H1 (cell line): ENCODE results near the gene RIN3. TPM values are rescaled to one million over a fixed set of nuclear protein-coding genes. Genes with fewer than 3 reads are reported as not detected.

Experiments used
- polyA plus RNA-seq, 7 experiments: library from polyadenylated mRNA; depleted of rRNA in 3 of 7; stranded (reverse) in 5 of 7; unstranded in 2 of 7; fragments of >200 nt in 5 of 7; fragments of 200-250 nt in 2 of 7; gene quantifications; 1 replicate in 5 of 7; 2 replicates in 1 of 7; 4 replicates in 1 of 7; pipeline versions ENCODE4 v1.2.1 to v1.2.3, GENCODE V29; 2011 to 2013; ENCODE audit warnings: missing spikeins in 2 of 7, mixed read lengths in 2 of 7
- total RNA-seq: library from RNA; stranded (reverse); fragmentation: NEBNext Ultra II Directional; extraction: Animal tissue kit (Norgen Biotek cat#: 25700); gene quantifications from 2 replicates; pipeline ENCODE4 v1.2.1, GENCODE V29; 2021
- TF ChIP-seq, protein P1 (sequence below): IDR thresholded peaks from 2 replicates; pipeline ENCODE4 v1.6.1; 2011; ENCODE audit warnings: low read depth, mild to moderate bottlenecking, low read length; ENCODE audit not compliant: insufficient read depth

Gene RIN3
- total and polyA plus RNA-seq, 2 of the 8 experiments (the other 6 are each of a cell fraction or from before 2014, with no cell fraction given), result 0.59 to 1.5 TPM

DNA sequence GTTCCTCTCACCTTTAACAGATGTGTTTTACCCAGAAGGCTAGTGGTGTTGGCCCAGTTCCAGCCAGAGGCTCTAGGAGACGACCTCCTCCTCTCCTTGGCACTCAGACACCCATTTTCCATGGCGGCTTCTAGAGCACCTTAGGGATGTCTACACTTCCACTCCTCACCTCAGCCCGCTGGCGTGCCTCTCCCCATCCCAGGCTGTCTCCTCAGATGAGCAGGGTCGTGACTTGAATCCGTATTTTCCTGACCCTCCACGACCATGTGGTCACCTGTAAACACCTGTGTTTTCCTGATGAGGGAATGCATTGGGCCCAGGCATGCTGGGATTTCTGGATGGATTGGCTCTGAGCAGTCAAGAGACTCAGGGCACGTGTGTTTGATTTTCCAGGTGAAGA, 21.8 kb upstream of the RIN3 start (continued):
- TF ChIP-seq, protein P1, sequence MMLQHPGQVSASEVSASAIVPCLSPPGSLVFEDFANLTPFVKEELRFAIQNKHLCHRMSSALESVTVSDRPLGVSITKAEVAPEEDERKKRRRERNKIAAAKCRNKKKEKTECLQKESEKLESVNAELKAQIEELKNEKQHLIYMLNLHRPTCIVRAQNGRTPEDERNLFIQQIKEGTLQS, result no peak
